ENCODE data around the gene ARHGEF26.
"Not testable (repeated sequence)": the region's sequence is repeated elsewhere in the genome, so short reads cannot be mapped to it uniquely, and the experiment has no call there.

The ARHGEF26 gene

DNA sequence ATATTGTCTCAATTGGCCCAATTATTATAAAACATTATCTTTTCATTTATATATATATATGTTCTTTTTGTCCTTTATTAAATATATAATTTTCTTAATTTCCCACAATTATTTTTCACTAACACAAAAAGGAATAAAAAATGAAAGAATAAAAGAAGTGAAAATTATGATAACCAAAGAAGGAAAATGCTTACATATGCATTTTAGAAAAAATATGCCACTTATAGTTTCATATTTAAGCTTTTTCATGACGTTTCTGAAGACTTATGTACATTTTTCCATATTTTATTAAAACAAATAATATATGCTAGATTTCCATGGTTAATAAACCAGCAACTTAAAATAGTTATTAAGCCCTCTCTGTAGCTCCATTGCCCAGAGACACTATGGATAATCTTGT, 34.9 kb upstream of the ARHGEF26 start:
- no peak overlapping the region for H3K4me3 ChIP-seq (ENCODE audit: low read length)
- TF ChIP-seq, protein P1, sequence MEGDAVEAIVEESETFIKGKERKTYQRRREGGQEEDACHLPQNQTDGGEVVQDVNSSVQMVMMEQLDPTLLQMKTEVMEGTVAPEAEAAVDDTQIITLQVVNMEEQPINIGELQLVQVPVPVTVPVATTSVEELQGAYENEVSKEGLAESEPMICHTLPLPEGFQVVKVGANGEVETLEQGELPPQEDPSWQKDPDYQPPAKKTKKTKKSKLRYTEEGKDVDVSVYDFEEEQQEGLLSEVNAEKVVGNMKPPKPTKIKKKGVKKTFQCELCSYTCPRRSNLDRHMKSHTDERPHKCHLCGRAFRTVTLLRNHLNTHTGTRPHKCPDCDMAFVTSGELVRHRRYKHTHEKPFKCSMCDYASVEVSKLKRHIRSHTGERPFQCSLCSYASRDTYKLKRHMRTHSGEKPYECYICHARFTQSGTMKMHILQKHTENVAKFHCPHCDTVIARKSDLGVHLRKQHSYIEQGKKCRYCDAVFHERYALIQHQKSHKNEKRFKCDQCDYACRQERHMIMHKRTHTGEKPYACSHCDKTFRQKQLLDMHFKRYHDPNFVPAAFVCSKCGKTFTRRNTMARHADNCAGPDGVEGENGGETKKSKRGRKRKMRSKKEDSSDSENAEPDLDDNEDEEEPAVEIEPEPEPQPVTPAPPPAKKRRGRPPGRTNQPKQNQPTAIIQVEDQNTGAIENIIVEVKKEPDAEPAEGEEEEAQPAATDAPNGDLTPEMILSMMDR (IDR thresholded peaks at IDR 0.05; ENCODE audit: insufficient read depth, low read depth, low read length, missing control alignments) = no peak
- DNase-seq (ENCODE audit: low read depth) = no peak

DNA sequence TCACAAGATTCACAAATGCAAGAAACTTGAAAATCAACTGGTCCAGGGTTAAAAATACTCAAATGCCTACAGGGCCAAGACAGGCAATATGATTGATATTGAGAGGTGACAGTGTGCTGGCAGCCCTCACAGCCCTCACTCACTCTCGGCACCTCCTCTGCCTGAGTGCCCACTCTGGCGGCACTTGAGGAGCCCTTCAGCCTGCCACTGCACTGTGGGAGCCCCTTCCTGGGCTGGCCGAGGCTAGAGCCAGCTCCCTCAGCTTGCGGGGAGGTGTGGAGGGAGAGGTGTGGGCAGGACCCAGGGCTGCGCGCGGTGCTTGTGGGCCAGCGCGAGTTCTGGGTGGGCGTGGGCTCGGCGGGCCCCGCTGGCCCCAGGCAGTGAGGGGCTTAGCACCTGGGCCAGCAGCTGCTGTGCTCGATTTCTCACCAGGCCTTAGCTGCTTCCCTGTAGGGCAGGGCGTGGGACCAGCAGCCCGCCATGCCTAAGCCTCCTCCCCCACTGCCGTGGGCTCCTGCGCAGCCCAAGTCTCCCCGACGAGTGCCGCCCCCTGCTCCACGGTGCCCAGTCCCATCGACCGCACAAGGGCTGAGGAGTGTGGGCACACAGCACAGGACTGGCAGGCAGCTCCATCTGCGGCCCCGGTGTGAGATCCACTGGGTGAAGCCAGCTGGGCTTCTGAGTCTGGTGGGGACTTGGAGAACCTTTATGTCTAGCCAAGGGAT, 33.3 kb upstream of the ARHGEF26 start:
- H3K4me3 ChIP-seq (ENCODE audit: low read length); DNase-seq (ENCODE audit: low read depth): not testable (repeated sequence)

DNA sequence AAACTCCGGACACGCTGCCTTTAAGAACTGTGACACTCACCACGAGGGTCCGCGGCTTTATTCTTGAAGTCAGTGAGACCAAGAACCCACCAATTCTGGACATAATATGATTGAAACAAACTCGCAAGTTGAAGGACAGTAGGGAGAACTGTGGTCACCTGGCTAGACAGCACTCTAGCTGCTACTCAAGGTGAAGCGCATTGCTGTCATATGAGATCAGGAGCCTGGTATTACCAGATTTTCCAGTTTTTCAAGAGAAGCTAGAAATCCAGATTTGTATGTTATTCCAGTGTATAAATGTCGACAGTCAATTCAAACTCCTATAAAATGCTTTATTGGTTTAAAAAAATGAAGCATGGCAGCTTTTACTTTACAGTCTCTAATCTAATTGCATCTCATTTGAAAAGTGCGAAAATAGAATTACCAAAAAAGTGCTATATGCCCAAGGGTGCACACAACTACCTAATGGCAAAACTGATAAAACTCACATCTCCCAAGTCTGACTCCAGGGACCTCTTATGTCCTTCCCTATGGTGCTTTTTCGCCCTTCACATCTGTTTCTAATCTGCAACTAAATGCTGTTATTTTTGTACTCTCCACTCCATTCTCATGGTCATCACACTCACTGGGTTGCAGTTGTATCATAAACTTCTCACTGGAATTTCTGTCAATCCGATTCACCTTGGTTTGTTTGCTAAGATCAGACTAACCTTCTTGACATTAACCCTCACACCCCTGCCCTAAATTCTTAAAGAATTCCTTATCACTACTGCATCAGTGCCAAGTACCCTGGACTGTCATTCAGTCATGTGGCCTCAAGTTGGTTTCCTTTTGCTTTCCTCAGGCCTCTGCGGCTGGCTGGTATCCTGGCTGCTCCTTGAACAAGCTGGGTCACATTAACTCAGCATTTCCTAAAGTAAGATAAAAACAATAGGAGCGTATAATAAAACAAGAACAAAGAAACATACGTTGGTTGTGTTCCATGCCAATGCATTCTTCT, 31.5 kb upstream of the ARHGEF26 start:
- H3K4me3 ChIP-seq (ENCODE audit: low read length) = no peak overlapping the region
- TF ChIP-seq, protein P1 (IDR thresholded peaks at IDR 0.05; ENCODE audit: insufficient read depth, low read depth, low read length, missing control alignments) = no peak
- DNase-seq (ENCODE audit: low read depth) = peak; percentile 90

DNA sequence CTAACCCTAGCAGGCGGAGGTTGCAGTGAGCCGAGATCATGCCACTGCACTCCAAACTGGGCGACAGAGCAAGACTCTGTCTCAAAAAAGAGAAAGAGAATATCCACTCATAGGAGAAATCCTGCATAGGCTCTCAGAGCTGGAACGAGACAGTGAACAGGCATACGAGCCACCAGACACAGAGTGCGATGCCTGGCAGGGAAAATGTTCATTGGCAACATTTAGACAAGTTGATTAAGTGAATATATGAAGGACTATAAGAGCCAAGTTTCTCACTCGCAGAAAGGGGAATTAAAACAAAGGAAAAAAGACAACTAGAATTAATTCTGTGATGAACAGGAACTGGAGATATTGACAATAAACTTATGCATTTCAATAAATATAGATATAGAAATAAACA, 27.1 kb upstream of the ARHGEF26 start:
- TF ChIP-seq, protein P1 (IDR thresholded peaks at IDR 0.05; ENCODE audit: insufficient read depth, low read depth, low read length, missing control alignments) = no peak
- DNase-seq (ENCODE audit: low read depth) = no peak

DNA sequence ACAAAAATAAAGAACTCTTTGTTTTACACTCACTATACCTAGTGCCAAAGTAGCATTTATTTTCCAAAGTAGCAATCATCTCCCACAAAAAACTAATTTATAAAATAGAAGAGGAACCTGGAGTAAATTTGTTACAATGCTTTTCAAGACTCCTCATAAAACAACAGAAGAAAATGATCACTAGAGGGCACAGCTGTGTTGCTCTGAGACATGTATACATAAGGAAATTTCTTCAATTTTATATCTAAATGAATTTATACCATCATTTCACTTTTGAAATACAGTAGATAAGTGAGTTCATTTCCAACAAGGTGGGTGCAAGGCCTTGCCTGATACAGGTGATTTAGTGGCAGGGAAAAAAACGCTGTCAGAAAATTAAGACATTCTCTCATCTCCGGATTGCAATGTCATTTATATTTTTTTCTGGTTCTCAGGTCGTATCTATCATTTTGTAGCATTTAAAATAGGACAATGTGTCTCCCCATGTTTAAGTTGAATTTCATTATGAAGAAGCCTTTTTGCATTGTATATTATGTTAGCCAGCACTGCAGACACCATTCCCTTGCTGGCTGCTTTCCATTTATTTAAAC, 25.3 kb upstream of the ARHGEF26 start:
- no peak overlapping the region for H3K4me3 ChIP-seq (ENCODE audit: low read length)
- peak; percentile 53 for DNase-seq (ENCODE audit: low read depth)
- TF ChIP-seq, protein P1 (IDR thresholded peaks at IDR 0.05; ENCODE audit: insufficient read depth, low read depth, low read length, missing control alignments) = peak; percentile 56

More for the DNA sequence above, 27.1 kb upstream of the ARHGEF26 start:
- H3K4me3 ChIP-seq (ENCODE audit: low read length) = no peak overlapping the region

DNA sequence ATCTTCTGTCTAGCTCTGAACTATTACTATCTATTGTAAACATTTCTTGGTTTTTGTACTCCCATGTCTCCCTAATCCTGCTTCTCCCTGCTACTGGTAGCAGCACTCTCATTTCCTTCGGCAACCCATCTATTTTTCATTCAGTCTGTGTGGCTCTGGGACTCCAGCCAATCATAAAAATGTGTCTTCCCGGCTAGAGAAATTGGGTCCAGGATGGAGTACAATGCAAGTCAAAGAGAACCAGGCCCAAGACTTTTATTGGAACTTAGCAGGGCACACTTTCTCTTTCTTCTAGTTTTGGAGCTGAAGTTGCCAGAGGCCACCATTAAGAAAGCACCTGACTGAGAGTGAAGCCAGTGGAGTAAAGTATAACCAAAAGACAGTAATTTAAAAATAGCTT, 22.8 kb upstream of the ARHGEF26 start:
- TF ChIP-seq, protein P1 (IDR thresholded peaks at IDR 0.05; ENCODE audit: insufficient read depth, low read depth, low read length, missing control alignments) = no peak
- DNase-seq (ENCODE audit: low read depth) = no peak

DNA sequence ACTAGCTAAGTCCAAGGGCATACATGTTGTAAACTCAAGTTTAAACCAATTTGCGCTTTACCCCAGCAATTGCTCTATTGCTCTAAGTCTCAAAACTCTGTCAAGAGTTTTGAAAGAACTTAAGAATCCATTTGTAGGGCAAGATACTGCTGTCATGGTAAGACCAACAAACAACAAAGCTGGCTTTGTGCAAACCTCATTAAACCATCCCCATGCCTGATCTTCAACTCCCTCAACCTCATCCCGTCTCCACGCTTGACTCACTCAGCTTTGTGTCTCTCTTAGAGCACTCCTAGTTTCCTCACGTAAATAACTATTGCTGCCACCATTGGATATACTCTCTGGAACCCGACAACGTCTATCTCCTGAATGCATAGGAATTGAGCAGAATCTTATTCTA, 20.6 kb upstream of the ARHGEF26 start:
- no peak overlapping the region for H3K4me3 ChIP-seq (ENCODE audit: low read length)
- TF ChIP-seq, protein P1 (IDR thresholded peaks at IDR 0.05; ENCODE audit: insufficient read depth, low read depth, low read length, missing control alignments) = no peak
- no peak for DNase-seq (ENCODE audit: low read depth)

More for the DNA sequence above, 22.8 kb upstream of the ARHGEF26 start:
- no peak overlapping the region for H3K4me3 ChIP-seq (ENCODE audit: low read length)

Measured in epithelial cell of esophagus (primary cell).